GM13976 (cell line): ENCODE measurements around the gene RIBC2.

Experiments used
- DNase-seq: peaks from one replicate; pipeline ENCODE4 v3.0.0; 2012; ENCODE audit warnings: low spot score
- in situ Hi-C: fragments of 300-500 bp; cut with MboI; formaldehyde crosslinking; loops from one replicate; pipeline ENCODE4 v1.12.0; 2022; ENCODE audit warnings: low sequenced_read_pairs, mixed read lengths, inconsistent platforms; ENCODE audit not compliant: unreplicated experiment
- TF ChIP-seq, protein P1 (sequence below): IDR thresholded peaks from 2 replicates; pipeline ENCODE4 v1.5.1; 2012; ENCODE audit warnings: borderline replicate concordance, mild to moderate bottlenecking; ENCODE audit not compliant: insufficient read depth; ENCODE audit errors: extremely low read depth, missing control alignments, control extremely low read depth

The RIBC2 gene

DNA sequence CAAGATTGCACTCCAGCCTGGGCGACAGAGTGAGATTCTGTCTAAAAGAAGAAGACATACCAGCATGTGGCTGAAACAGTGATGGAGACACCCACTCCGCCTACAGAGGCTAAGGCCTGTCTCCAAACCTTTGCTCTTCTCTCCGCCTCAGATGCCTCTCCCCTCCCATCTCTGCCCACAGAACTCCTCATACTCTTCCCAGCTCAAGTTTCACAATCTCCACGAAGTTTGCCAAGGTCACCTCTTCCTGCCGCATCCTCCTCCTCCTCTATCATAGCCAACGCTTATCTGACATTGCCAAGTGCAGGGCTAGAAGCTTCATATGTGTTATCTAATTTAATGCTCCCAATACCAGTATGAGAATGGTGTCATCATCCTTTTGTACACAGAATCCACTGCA lies 63.3 kb downstream of the RIBC2 start:
- DNase-seq = no peak
- in situ Hi-C loops = no loop called here
- TF ChIP-seq, protein P1, sequence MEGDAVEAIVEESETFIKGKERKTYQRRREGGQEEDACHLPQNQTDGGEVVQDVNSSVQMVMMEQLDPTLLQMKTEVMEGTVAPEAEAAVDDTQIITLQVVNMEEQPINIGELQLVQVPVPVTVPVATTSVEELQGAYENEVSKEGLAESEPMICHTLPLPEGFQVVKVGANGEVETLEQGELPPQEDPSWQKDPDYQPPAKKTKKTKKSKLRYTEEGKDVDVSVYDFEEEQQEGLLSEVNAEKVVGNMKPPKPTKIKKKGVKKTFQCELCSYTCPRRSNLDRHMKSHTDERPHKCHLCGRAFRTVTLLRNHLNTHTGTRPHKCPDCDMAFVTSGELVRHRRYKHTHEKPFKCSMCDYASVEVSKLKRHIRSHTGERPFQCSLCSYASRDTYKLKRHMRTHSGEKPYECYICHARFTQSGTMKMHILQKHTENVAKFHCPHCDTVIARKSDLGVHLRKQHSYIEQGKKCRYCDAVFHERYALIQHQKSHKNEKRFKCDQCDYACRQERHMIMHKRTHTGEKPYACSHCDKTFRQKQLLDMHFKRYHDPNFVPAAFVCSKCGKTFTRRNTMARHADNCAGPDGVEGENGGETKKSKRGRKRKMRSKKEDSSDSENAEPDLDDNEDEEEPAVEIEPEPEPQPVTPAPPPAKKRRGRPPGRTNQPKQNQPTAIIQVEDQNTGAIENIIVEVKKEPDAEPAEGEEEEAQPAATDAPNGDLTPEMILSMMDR = no peak

DNA sequence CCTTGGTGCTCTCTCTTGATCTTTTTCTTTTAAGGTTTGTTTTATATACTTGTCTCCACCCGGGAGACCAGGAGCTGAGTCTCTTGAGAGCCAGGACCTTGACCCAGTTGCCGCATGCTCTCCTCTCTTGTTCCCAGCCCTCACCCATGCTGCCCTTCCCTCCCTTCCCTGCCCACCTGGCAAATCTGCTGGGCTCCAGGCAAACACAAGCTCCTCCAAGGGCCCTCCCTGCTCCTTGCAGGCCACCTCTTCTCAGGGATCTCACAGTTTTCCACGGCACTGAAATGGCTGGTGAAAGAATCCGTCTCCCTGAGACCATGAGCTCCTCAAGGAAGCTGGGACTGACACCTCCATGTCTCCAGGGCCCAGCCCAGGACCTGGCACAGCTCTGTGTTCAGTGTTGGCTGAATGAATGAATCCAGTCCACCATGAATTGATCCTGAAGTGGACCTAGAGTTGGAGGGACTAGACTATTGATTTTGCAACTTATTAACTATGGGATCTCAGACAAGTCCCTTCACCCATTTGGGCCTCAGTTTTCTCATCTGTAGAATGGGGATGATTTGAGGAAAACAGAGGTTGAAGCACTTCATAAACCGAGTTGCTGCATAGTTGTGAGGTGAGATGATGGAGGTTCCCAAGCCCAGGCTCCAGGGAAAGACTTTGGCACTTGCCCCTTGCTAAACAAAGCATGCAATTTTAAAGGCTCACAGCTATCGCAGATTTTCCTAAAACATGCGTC lies 64.0 kb downstream of the RIBC2 start:
- in situ Hi-C loops = no loop called here
- TF ChIP-seq, protein P1 = no peak
- no peak for DNase-seq

DNA sequence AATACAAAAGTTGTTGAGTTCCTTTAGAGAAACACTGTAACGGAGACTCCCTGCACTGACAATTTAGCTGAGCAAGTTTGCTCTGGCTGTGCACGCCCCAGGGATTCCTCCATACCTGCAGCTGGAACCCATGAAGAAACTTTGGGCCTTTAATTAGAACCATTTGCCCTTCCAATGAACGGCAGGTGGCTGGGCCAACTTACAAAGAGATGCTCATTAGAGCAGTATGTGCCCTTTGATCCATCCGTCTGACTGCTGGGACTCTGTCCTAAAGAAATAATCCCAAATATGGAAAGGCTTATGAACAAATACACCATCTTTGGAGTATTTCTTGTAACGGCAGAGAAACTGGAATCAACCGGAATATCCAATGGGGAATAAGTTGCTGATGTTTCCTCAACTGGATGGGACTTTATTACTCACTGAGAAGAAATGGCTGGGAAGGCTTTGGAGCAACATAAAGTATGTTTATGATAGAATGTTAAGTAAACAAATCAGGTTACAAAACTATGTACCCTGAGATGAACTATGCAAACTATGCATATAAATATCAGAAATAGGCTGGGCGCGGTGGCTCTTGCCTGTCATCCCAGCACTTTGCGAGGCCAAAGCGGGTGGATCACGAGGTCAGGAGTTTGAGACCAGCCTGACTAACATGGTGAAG lies 64.7 kb downstream of the RIBC2 start:
- no peak for DNase-seq
- TF ChIP-seq, protein P1 = no peak
- in situ Hi-C loops = no loop called here

DNA sequence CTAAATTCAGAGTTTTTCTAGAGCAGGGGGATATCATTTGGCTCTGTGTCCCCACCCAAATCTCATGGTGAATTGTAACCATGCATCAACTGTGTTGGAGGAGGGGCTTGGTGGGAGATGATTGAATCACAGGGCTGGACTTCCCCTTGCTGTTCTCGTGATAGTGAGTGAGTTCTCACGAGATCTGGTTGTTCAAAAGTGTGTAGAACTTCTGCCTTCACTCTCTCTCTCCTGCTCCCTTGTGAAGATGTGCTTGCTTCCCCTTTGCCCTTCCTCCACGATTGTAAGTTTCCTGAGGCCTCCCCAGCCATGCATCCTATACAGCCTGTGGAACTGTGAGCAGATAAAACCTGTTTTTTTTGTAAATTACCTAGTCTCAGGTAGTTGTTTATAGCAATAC lies 67.2 kb downstream of the RIBC2 start:
- DNase-seq = no peak
- in situ Hi-C loops = no loop called here
- TF ChIP-seq, protein P1 = no peak

DNA sequence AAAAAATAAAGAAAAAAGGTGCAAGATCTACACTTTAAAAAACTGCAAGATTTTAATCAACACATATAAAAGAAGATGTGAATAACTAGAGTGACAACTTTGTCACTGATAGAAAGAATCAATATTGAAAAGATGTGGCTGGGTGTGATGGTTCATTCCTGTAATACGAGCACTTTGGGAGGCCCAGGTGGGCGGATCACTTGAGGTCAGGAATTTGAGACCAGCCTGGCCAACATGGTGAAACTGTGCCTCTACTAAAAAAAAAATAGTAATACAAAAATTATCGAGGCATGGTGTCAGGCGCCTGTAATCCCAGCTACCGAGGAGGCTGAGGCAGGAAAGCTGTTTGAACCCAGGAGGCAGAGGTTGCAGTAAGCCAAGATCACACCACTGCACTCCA lies 68.2 kb downstream of the RIBC2 start:
- TF ChIP-seq, protein P1 = no peak
- no peak for DNase-seq
- in situ Hi-C loops = no loop called here
